Chondrocyte (in vitro differentiated cells): ENCODE data around the gene C3orf22. TPM values are rescaled to one million over a fixed set of nuclear protein-coding genes. Genes with fewer than 3 reads are reported as not detected.

Experiments used
- DNase-seq: peaks from one replicate; pipeline ENCODE4 v3.0.0; 2021; ENCODE audit warnings: mixed read lengths, low spot score
- H3K27ac Mint-ChIP-seq: one replicate; pipeline ENCODE4 v1.8.0; 2021; ENCODE audit warnings: mild to moderate bottlenecking, moderate library complexity, mixed read lengths; ENCODE audit not compliant: unreplicated experiment
- H3K27me3 Mint-ChIP-seq: 2 replicates; pipeline ENCODE4 v1.8.0; 2021; ENCODE audit warnings: low read depth, mixed read lengths
- H3K36me3 Mint-ChIP-seq: 2 replicates; pipeline ENCODE4 v1.8.0; 2021; ENCODE audit warnings: low read depth, mixed read lengths
- H3K4me1 Mint-ChIP-seq: 2 replicates; pipeline ENCODE4 v1.8.0; 2021; ENCODE audit warnings: low read depth, mild to moderate bottlenecking, mixed read lengths
- H3K4me3 Mint-ChIP-seq: one replicate; pipeline ENCODE4 v1.8.0; 2021; ENCODE audit warnings: mild to moderate bottlenecking, moderate library complexity, mixed read lengths; ENCODE audit not compliant: unreplicated experiment
- H3K9me3 Mint-ChIP-seq: 2 replicates; pipeline ENCODE4 v1.8.0; 2021; ENCODE audit warnings: low read depth, mixed read lengths
- CTCF ChIP-seq: fragments of 200-600 bp; sonication (generic); IDR thresholded peaks from 2 replicates; pipeline ENCODE4 v1.5.0; 2021; ENCODE audit warnings: antibody characterized with exemption, mild to moderate bottlenecking, moderate library complexity
- total RNA-seq: library from RNA; stranded (reverse); gene quantifications from 3 replicates; pipeline ENCODE4 v1.2.1, GENCODE V29; 2021

Gene C3orf22
- total RNA-seq, 1 donor from 2014 or later, result not detected

GRCh38 chr3:126527455-126528211 is 31.1 kb downstream of the C3orf22 start:
- Mint-ChIP-seq H3K36me3 (no peaks in the 10 kb centered on the region), H3K9me3 (no peaks in the 10 kb centered on the region), H3K27ac (no peak overlapping the region), H3K4me1 (no peaks in the 10 kb centered on the region), H3K4me3 (no peak overlapping the region), H3K27me3 (peaks cover 14% of the 10 kb centered on the region)
- no peak for TF ChIP-seq CTCF
- peak; percentile 62 for DNase-seq

GRCh38 chr3:126527006-126527405 is 31.7 kb downstream of the C3orf22 start:
- TF ChIP-seq CTCF, result no peak
- Mint-ChIP-seq H3K4me1 (no peaks in the 10 kb centered on the region), H3K27me3 (peaks cover 13% of the 10 kb centered on the region), H3K9me3 (no peaks in the 10 kb centered on the region), H3K27ac (no peak overlapping the region), H3K4me3 (no peak overlapping the region), H3K36me3 (no peaks in the 10 kb centered on the region)
- DNase-seq, result peak; percentile 55

GRCh38 chr3:126526668-126527005 is 32.1 kb downstream of the C3orf22 start:
- TF ChIP-seq CTCF, result no peak
- Mint-ChIP-seq H3K27me3 (peaks cover 10% of the 10 kb centered on the region), H3K4me3 (no peak overlapping the region), H3K4me1 (no peaks in the 10 kb centered on the region), H3K27ac (no peak overlapping the region), H3K36me3 (no peaks in the 10 kb centered on the region), H3K9me3 (no peaks in the 10 kb centered on the region)
- DNase-seq, result peak; percentile 60

- no peak for TF ChIP-seq CTCF
- Mint-ChIP-seq H3K27me3 (peaks cover 10% of the 10 kb centered on the region), H3K27ac (no peak overlapping the region), H3K4me3 (no peak overlapping the region), H3K4me1 (peaks cover 2% of the 10 kb centered on the region), H3K9me3 (no peaks in the 10 kb centered on the region), H3K36me3 (no peaks in the 10 kb centered on the region)
- peak; percentile 57 for DNase-seq
These were observed 32.7 kb downstream of the C3orf22 start for GRCh38 chr3:126525853-126526667.

GRCh38 chr3:126525091-126525852 is 33.5 kb downstream of the C3orf22 start:
- Mint-ChIP-seq H3K27me3 (peaks cover 13% of the 10 kb centered on the region), H3K4me3 (no peak overlapping the region), H3K36me3 (no peaks in the 10 kb centered on the region), H3K9me3 (no peaks in the 10 kb centered on the region), H3K4me1 (peaks cover 3% of the 10 kb centered on the region), H3K27ac (no peak overlapping the region)
- DNase-seq, result peak; percentile 76
- TF ChIP-seq CTCF, result no peak
